ENCODE measurements around the gene GRIK4. TPM values are rescaled to one million over a fixed set of nuclear protein-coding genes. Genes with fewer than 3 reads are reported as not detected.

The GRIK4 gene
- total RNA-seq, 2 donors from 2014 or later, result 0.05 to 1.7 TPM

DNA sequence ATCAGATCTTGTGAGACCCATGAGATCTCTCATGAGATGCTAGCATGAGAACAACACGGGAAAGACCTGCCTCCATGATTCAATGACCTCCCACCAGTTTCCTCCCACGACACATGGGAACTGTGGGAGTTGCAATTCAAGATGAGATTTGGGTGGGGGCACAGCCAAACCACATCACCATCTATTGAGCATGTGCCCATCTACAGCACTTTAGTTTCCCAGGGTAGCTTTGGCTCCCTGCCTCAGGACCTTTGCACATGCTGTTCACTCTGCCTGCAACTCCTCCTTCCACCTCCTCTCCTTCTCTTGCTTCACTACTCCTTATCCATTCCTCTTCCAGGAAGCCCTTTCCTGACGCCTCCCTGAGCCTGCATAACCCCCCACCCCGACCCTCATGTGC lies 17.2 kb downstream of the GRIK4 start:
- intact Hi-C loops (cut with DNase I), result no loop called here
- WGBS, result 86% methylated on average over 4 of the region's 4 CpGs
- H3K36me3 ChIP-seq, result no peaks in the 10 kb centered on the region
- peaks cover 10% of the 10 kb centered on the region for H3K27me3 ChIP-seq (replicated peaks; ENCODE audit: insufficient read depth)
- H3K4me3 ChIP-seq, result no peak overlapping the region
- no peaks in the 10 kb centered on the region for H3K9me3 ChIP-seq
- H3K4me1 ChIP-seq (replicated peaks), result peaks cover 10% of the 10 kb centered on the region
- no peak overlapping the region for H3K27ac ChIP-seq
- no peak for DNase-seq (ENCODE audit: low spot score)
- TF ChIP-seq POLR2AphosphoS5 (IDR thresholded peaks at IDR 0.05), result no peak
- TF ChIP-seq CTCF (IDR thresholded peaks at IDR 0.05), result no peak
- no peak for TF ChIP-seq POLR2A (IDR thresholded peaks at IDR 0.05)

DNA sequence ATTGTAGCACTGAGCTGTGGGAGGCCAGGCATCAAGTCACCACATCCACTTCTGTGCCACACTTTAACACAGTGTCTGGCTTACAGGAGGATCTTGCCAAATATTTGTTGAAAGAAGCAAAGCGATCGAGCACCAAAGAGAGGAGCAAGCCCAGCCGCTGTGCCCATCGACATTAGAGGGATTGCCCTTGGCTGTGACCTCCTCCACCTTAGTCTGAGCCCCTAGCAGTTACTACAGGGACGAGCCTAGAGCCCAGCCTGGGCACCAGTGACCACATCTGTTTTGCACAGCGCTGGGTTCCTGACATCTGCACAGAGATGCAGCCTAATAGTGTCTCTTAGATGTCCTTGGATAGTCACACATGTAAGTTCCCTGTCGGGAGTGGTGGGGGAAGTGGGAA lies 17.7 kb downstream of the GRIK4 start:
- 90% methylated on average over 7 of the region's 7 CpGs for WGBS
- Histone ChIP-seq H3K4me3 (no peak overlapping the region), H3K27ac (no peak overlapping the region), H3K4me1 (replicated peaks) (peaks cover 10% of the 10 kb centered on the region), H3K27me3 (replicated peaks; ENCODE audit: insufficient read depth) (peaks cover 10% of the 10 kb centered on the region), H3K9me3 (no peaks in the 10 kb centered on the region), H3K36me3 (no peaks in the 10 kb centered on the region)
- DNase-seq (ENCODE audit: low spot score), result no peak
- intact Hi-C loops (cut with DNase I), result no loop called here
- TF ChIP-seq POLR2AphosphoS5 (IDR thresholded peaks at IDR 0.05) (no peak), CTCF (IDR thresholded peaks at IDR 0.05) (no peak), POLR2A (IDR thresholded peaks at IDR 0.05) (no peak)

DNA sequence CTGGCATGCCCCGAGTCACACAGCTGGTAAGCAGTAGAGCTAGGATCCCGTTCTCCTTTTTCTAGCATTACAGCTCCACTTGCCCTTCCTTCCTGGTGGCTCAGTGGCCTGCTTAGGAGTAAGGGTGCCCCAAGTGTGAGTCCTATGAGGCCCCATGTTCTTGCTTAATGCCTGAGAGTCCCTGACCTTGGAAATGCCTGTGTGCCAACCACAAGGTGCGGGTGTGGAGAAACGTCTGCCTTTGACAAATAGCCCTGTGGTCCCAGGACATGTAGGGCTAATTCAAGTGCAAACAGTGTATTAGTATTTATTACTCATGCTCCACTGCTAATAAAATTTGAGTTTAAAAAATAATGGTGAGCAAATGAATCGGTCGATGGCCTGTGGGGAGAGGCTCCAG lies 18.4 kb downstream of the GRIK4 start:
- Histone ChIP-seq H3K27me3 (replicated peaks; ENCODE audit: insufficient read depth) (peaks cover 10% of the 10 kb centered on the region), H3K4me3 (no peak overlapping the region), H3K4me1 (replicated peaks) (peaks cover 10% of the 10 kb centered on the region), H3K27ac (no peak overlapping the region), H3K36me3 (no peaks in the 10 kb centered on the region), H3K9me3 (no peaks in the 10 kb centered on the region)
- WGBS, result 79% methylated on average over 6 of the region's 6 CpGs
- TF ChIP-seq POLR2AphosphoS5 (IDR thresholded peaks at IDR 0.05) (no peak), POLR2A (IDR thresholded peaks at IDR 0.05) (no peak), CTCF (IDR thresholded peaks at IDR 0.05) (no peak)
- intact Hi-C loops (cut with DNase I), result no loop called here
- no peak for DNase-seq (ENCODE audit: low spot score)

DNA sequence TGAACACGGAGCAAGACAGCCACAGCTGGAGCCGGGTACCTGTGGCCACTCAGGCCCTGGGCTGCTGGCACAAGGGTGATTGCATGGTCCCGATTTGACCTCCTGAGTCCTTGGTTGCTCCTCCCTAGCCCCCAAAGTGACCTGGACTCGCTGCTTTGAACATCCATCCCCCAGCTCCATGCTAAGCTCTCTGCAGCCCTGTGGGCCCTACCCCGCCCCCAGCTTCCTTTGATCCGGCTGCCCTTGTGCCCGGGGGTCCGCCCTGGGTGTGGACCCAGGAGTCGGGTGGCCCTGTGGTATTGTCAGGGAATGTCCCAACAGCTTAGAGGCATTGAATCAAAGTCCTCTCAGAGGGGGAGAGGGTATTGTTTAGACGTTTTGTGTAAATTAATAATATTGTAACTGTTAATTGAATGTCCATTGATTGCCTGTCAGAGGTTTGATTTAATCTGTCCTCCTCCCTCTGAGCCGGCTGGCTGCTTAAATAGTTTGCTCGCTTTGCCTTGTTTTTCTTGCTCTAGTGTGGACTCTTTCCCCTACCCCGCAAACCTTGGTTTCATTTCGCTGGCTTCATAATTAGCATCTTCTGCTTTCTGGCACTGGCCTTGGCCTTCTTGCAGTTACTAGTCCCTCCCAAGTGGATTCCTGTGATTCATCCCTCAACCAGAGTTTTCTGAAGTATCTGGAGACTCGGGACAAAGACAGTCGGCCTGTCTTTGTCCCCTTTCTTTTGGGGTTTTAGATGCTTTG lies 20.7 kb downstream of the GRIK4 start:
- Histone ChIP-seq H3K27me3 (replicated peaks; ENCODE audit: insufficient read depth) (peaks cover 10% of the 10 kb centered on the region), H3K4me1 (replicated peaks) (peaks cover 4% of the 10 kb centered on the region), H3K27ac (no peak overlapping the region), H3K4me3 (no peak overlapping the region), H3K36me3 (no peaks in the 10 kb centered on the region), H3K9me3 (no peaks in the 10 kb centered on the region)
- DNase-seq (ENCODE audit: low spot score), result no peak
- 71% methylated on average over 16 of the region's 16 CpGs for WGBS
- no peak for TF ChIP-seq POLR2AphosphoS5 (IDR thresholded peaks at IDR 0.05)
- no peak for TF ChIP-seq POLR2A (IDR thresholded peaks at IDR 0.05)
- no peak for TF ChIP-seq CTCF (IDR thresholded peaks at IDR 0.05)
- intact Hi-C loops (cut with DNase I), result no loop called here

DNA sequence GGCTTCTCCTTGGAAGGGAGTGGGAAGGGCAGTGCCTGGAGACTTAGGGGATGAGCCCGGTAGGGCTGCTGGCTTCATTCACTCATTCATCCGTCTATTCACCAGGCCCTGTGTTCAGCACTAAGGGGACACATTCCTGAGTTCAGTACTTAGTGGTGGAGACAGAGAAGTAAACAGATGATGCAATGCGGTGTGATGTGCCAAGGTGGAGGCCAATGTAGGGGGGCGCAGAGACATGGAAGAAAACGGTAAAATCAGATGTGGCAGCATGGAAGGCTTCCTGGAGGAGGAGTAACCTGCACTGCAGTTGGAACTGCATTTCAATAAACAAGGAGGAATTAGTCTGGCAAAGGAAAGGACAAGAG lies 21.3 kb downstream of the GRIK4 start:
- Histone ChIP-seq H3K9me3 (no peaks in the 10 kb centered on the region), H3K36me3 (no peaks in the 10 kb centered on the region), H3K27ac (no peak overlapping the region), H3K4me3 (no peak overlapping the region), H3K4me1 (replicated peaks) (no peaks in the 10 kb centered on the region), H3K27me3 (replicated peaks; ENCODE audit: insufficient read depth) (peaks cover 6% of the 10 kb centered on the region)
- DNase-seq (ENCODE audit: low spot score), result no peak
- no peak for TF ChIP-seq POLR2A (IDR thresholded peaks at IDR 0.05)
- no peak for TF ChIP-seq POLR2AphosphoS5 (IDR thresholded peaks at IDR 0.05)
- intact Hi-C loops (cut with DNase I), result no loop called here
- 38% methylated on average over 5 of the region's 5 CpGs for WGBS
